HFF-Myc (cell line): ENCODE measurements around the gene CNN3.

Source experiments
- DNase-seq: peaks from one replicate; pipeline ENCODE4 v3.0.0-alpha.2; 2011; ENCODE audit warnings: low read depth; ENCODE audit errors: extremely low read depth
- H3K4me3 ChIP-seq: replicated peaks from 2 replicates; pipeline ENCODE4 v1.5.1; 2011; ENCODE audit warnings: low read depth, mild to moderate bottlenecking, control low read depth, low read length
- TF ChIP-seq, protein P1 (sequence below): IDR thresholded peaks from 2 replicates; pipeline ENCODE4 v1.5.1; 2012; ENCODE audit warnings: mild to moderate bottlenecking, low read depth, low read length, control low read depth; ENCODE audit errors: missing control alignments

The CNN3 gene

GRCh38 chr1:94966033-94966432, 39.1 kb upstream of the CNN3 start:
- no peak overlapping the region for H3K4me3 ChIP-seq
- TF ChIP-seq, protein P1, sequence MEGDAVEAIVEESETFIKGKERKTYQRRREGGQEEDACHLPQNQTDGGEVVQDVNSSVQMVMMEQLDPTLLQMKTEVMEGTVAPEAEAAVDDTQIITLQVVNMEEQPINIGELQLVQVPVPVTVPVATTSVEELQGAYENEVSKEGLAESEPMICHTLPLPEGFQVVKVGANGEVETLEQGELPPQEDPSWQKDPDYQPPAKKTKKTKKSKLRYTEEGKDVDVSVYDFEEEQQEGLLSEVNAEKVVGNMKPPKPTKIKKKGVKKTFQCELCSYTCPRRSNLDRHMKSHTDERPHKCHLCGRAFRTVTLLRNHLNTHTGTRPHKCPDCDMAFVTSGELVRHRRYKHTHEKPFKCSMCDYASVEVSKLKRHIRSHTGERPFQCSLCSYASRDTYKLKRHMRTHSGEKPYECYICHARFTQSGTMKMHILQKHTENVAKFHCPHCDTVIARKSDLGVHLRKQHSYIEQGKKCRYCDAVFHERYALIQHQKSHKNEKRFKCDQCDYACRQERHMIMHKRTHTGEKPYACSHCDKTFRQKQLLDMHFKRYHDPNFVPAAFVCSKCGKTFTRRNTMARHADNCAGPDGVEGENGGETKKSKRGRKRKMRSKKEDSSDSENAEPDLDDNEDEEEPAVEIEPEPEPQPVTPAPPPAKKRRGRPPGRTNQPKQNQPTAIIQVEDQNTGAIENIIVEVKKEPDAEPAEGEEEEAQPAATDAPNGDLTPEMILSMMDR = no peak
- DNase-seq = no peak

- TF ChIP-seq, protein P1 = no peak
- no peak overlapping the region for H3K4me3 ChIP-seq
- no peak for DNase-seq
Observed at GRCh38 chr1:94963864-94964263, 37.0 kb upstream of the CNN3 start.

- no peak for DNase-seq
- TF ChIP-seq, protein P1 = no peak
- H3K4me3 ChIP-seq = peak overlapping the region; percentile 29
Observed at GRCh38 chr1:94962409-94963265, 35.7 kb upstream of the CNN3 start.

GRCh38 chr1:94961988-94962387, 35.1 kb upstream of the CNN3 start:
- no peak overlapping the region for H3K4me3 ChIP-seq
- TF ChIP-seq, protein P1 = no peak
- no peak for DNase-seq

DNA sequence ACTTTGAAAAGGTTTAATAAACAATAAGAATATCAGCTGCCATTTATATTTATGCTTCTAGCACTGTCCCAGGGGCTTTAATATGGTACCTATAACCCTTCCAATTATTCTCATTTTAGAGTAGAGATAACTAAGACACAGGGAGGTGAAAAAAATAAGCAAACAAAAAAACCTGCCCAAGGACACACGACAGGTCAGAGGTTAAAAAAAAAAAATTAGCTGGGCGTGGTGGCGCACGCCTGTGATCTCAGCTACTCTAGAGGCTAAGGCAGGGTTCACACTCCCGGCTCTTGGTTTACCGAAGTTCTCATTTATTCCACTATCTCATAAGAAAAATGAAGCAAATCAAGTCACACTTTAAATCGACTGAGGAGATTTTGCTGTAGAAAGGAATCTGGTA, 34.7 kb upstream of the CNN3 start:
- DNase-seq = no peak
- H3K4me3 ChIP-seq = no peak overlapping the region
- TF ChIP-seq, protein P1 = no peak

- TF ChIP-seq, protein P1 = no peak
- no peak overlapping the region for H3K4me3 ChIP-seq
- DNase-seq = no peak
Observed at GRCh38 chr1:94958081-94958480, 31.2 kb upstream of the CNN3 start.
